GM21619 (cell line): ENCODE data around the gene RASGEF1B.
A peak's percentile ranks its signal among the peaks of the same experiment; 100 is the strongest.
"Not testable (repeated sequence)": the region's sequence is repeated elsewhere in the genome, so short reads cannot be mapped to it uniquely, and the experiment has no call there.

Source experiments
- ATAC-seq: cut with Tn5 transposase; IDR thresholded peaks from one replicate; pipeline ENCODE4 v1.9.1; 2021; ENCODE audit not compliant: unreplicated experiment

Gene RASGEF1B

GRCh38 chr4:81498551-81499099 lies 26.9 kb upstream of the RASGEF1B start:
- no peak for ATAC-seq

DNA sequence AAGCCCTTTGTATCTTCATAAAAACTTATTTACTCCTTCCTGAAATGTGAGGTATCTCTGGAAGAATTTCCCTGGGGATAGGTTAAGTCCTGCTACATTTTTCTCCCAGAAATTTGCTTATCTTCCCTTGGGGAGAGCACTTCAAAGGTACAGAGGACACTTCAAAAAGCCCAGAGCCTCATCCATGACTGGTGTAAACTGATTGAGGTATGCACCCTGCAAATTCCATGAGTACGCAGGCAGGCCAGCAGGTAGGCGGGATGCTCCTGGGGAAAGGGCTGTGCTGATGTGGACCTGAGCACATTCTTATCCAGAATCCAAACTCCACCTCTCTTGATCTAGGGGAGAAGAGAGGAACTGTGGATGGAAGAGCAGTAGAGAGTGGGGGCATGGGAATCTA lies 26.3 kb upstream of the RASGEF1B start:
- ATAC-seq, result no peak

GRCh38 chr4:81495345-81495744 lies 23.6 kb upstream of the RASGEF1B start:
- no peak for ATAC-seq

DNA sequence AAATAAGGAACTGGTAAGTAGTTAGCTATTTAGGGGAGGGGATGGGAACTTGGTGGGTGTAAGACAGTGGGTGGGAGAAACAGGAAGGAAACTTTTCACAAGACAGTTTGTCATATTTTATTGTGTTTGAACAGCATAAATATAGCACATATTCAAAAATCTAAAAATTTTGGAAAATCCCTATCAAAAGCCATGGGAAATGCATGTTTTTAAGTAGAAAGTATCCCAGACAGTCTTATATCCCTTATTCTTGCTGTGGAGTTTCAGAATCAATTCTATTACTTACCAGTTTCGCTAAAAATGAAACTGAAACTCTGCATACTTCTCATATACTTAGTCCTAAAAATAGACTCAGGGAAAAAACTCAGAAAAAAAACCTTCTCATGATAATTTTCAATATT lies 22.3 kb upstream of the RASGEF1B start:
- ATAC-seq, result peak; percentile 75

DNA sequence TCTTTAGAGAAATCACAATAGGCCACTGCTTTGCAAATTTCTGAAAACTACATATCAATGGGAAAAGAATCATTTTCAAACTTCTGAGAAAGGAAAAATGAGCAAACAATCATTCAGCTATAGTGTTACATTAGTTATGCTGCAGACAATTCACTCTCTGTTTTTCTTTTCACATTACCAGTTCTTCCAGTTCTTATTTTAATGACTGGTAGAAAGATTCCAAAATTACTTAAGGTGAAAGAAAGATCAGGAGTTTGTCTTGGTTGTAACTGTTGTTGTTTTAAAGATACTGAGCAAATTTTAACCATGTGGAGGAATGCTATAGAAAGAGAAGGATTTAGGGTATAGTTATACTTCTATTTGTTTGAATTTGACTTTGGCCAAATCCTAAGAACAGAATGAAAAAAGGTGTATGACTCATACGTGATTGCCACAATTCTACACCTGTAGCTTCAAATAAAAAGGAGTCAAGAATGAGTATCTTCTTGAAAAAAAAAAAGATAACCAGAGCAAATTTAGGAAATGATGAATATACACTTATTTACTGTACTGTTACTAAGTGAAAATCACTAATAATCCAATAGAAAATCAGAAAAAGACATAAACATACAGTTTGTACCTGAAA lies 21.0 kb upstream of the RASGEF1B start:
- ATAC-seq, result no peak

DNA sequence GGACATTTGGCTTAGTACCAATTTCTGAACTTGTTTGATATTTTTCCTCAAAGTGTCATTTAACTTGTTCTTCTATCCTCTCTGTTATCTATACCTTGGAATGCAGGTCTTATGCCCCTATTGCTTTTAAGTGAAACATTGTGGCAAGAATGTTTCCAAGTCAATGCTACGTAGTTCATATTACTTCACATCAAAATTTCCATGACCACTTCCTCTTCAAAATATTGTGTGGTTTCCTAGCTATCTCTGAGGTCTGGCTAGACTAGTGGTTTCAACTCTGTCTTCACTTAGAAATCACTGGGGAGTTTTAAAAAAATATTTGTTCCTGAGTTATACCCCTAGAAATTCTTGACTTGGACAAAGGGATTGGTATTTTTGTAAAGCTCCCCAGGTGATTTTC lies 20.2 kb upstream of the RASGEF1B start:
- ATAC-seq, result no peak

DNA sequence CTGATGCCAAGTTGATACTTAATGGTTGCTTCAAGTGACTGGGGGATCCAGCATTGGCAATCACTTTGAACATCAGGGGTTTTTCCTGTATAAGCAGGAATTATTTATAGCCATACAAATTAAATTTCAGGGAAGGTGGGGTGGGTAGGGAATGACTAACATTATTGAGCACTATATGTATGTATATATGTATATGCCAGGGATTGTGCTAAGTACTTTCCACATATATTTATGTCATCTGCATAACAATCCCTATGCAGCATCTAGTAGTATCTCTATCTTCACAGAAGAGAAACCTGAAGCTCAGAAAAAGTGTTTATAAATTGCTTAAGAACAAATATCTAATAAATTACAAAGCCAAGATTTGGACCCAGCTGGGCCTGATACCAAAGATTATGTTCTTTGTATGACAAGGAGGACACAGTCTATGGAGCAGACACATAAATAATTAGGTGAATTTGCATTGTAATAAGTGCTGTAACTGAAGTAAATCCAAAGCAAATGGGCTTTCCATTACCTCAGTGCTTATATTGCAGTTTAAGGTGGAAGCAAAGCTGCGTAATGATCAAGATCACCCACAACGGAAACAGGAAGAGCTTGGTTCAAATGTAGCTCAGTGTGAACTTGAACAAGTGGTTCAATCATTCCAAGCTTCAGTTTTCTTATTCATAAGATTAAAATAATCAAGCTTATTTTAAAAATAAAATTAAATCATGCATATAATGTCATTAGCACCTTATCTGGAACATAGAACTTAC lies 18.9 kb upstream of the RASGEF1B start:
- ATAC-seq, result no peak

DNA sequence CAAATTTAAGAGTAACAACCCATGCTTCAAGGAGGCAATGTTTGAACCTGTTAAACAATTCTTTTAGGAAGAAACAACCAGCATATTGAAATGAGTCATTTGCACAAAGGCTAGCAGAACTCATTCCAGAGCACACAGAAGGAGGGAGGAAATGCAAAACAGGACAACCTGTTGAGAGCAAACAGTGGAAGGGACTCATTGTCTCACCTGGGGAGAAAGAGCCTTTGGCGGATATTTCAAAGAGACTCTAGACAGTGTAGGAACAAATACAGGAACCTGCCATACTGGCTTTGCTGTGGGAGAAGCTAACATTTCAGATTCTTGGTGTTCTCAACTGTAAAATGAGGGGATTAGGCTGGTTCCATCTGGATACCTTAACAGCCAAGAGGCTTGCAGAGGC lies 14.8 kb upstream of the RASGEF1B start:
- ATAC-seq, result no peak

DNA sequence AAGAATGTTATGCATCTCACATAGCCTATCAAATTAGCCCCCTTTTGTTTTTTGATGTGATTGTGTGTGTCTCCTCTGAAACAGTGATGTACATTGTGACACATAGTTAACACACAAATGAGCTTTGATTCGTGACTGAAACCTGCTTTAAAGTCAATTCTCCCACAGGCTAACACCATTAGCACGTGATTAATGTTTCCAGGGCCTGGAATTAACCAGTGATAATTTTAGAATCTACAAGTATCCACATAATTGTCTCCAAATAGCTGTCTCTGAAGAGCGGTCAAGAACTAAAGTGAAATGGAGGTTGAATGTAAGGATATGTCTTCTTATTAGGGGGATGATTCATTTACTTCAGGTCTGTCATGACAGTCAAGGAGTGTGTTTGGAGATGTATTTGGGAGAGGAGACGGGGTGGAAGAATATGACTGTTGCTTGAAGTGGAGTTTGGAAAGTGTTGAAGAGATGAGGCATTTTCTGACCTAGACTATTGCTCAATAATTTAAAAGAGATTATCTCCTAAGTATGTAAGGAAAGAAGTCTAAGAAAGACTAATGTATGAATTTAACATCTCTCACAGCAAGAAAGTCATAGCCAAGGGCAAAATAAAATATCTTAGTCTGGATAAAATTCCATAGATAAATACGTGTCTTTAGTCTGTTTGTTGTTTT lies 13.7 kb upstream of the RASGEF1B start:
- no peak for ATAC-seq

DNA sequence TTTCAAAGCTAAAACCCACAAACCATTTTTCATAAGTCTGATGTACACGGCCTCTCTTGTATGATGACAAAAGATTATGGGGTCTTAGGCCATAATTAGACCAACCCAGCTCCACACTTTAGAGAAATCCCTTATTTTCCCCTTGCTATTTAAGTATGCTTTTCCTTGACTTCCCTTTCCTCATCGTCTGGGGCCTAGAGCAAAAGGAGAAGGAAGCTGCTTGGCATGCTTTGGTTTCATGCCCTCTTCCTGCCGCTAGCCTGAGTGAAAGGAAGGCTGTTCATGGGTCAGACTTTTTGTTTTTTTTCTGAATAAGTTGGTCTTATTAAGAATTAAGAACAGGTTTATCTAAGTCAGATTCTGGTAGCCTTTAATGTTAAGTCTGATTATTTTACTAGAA lies 10.6 kb upstream of the RASGEF1B start:
- ATAC-seq, result no peak

DNA sequence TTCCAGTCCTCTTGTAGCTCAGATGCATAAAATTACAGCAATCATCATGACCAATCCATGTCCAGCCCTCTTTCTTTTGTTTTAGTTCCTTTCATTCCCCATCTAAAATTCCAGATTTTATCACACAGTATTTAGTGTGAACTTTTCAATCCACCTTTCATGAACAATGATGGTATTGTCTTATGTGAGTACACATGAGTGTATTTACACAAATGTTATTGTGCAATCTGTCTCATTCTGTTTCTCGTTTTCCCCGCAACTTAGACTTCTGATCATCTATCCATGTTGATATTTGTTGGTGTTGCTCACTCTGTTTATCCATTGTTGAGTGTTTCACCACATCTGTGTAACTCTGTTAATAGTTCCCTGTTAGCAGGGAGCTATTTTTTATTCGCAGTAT lies 9.4 kb upstream of the RASGEF1B start:
- ATAC-seq, result no peak

DNA sequence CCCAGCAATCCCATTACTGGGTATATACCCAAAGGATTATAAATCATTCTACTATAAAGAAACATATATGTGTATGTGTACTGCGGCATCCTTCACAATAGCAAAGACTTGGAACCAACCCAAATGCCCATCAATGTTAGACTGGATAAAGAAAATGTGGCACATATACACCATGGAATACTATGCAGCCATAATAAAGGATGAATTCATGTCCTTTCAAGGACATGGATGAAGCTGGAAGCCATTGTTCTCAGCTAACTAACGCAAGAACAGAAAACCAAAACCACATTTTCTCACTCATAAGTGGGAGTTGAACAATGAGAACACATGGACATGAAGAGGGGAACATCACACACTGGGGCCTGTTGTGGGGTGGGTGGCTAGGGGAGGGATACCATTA lies 7.9 kb upstream of the RASGEF1B start:
- not testable (repeated sequence) for ATAC-seq

- ATAC-seq, result not testable (repeated sequence)
Measured at GRCh38 chr4:81473331-81474265, 1.9 kb upstream of the RASGEF1B start.

DNA sequence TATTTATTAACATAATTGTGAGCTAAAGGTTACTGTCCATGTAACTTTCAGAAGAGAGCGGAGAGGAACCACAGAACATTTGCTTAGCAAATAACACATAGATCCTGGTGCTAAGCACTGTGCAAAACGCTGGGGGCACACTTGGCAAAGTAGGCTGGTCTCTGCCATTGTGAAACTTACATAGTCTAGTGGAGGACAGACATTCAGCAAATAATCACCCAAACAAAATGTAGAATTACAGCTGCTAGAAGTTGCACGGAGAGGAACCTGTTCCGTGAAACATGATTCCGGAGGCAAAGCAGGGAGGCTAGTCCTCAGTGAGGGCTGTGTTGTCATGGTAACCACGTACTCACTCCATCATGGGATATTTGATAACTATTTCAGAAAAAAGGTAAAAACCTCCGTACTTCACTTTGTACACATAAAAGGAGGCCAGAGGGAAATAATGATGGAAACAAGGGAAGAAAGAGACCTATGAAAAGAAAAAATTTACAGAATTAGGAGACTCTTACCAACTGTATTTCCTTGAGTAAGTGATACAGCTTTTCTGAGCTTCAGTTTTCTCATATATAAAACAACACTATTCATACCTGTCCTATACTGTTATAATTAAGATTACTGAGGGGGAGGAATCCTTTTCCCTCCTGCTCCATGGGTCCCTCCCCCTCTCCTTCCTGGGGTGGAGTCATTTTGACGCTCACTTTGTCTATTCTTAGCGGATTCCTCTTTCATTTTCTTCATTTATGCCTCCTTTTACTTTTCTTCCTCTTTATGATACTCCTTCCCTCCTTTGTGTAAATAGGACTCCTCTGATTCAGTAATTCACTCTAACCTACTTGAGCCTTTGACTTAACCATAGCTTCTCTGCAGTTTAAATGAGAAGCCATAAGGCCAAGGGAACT lies 825 bp upstream of the RASGEF1B start:
- ATAC-seq, result peak; percentile 52

- no peak for ATAC-seq
Measured at GRCh38 chr4:81471298-81471587, 464 bp downstream of the RASGEF1B start.

DNA sequence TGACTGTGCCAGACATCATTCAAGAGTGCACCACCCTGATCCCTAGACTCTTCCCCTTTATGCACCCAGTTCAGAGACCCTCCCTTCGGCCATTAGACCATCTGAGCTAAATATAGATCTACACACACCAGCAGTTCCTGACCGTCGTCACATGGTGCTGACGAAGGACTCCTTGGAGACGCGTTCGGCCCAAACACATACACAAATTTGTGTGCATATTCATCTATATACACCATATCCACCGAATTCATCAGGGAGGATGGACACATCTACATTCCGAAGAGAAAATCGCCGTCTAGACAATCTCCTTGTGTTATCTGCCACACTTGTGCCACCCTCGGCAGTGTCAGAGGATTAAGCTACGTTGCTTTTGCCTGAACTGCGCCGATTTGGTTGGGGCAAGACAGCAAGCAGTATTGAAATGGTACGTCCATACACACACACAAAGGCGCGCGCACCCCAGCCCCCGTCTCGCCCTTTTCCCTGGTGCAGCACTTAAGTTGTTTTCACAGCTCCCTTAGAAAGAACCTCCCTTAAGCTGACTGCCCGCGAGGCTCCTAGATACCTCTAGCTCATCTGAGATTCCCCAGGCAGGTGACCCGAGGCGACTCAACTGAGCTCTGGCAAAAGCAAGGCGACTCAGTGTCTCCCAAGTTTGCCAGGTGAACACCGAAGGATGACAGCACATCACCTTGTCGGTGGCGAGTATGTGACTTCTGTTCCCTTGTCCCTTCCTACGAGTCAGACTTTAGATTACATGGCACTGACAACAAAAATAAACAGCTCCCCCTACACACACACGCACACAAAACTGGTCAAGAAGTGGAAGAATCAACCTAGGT lies 1.0 kb downstream of the RASGEF1B start:
- no peak for ATAC-seq

DNA sequence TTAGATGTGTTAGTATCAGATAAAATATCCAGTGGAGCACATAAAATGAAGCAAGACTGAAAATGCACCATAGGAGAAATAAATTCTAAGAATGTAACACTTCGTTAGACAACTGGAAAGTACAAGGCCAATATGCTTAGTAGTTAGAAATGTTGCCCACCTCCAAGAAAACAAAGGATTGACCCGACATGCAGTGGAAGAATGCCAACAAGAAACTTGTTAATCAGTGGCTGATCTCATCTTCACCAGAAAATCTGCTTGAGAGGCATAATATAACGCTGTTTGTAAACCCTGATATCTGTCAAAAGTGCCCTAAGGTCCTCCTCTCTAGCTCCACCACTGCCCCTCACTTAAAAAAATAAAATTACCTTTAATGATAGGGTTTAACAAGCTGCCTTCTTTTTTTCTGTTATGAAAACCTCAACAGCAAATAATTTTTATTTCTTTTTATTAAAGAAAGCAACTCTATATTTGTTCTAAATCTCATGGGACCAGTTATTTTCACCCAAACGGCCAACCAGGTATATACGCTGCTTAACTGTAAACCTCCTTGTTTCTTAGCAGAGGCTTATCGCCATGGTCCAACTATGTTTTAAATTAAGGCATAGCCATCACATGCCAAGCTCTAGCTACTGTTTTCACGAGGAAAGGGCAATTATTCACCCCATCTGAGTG lies 1.8 kb downstream of the RASGEF1B start:
- no peak for ATAC-seq

DNA sequence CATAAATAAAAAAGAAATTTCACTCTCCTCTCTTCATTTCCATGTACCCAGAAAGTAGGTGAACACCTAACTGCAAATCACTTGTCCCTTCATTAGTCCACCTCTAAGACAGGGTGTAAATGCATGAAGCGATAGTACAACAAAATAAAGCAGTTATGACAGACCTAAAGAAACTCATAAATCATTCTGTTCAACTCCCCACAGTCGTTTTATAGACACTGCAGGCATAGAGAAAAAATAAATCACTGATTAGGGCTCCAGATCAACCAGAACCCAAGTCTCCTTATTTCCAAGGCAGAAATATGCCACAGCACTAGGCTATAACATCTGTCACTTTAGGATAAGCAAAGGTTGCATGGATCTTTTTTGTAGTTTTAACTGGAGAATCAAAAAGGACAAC lies 3.0 kb downstream of the RASGEF1B start:
- no peak for ATAC-seq

DNA sequence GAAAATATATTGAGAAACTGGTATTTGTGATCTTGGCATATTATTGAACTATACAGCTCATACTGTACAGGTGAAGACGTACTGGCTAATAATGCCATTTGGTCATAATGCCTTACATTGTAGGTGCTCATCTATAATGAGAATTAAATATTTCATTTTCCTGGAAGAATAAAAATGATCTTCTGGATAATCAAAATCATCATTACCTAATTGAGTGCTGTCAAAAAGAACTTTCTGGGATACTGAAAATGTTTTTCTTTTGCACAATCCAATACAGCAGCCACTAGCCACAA lies 4.1 kb downstream of the RASGEF1B start:
- no peak for ATAC-seq
